Neural progenitor cell (in vitro differentiated cells): ENCODE data around the gene SERPINB6. TPM values are rescaled to one million over a fixed set of nuclear protein-coding genes. Genes with fewer than 3 reads are reported as not detected.
"Not testable (repeated sequence)": the region's sequence is repeated elsewhere in the genome, so short reads cannot be mapped to it uniquely, and the experiment has no call there.

Experiments used
- DNase-seq: peaks from one replicate; pipeline ENCODE4 v3.0.0-alpha.2; 2016; ENCODE audit warnings: low spot score
- H2AFZ ChIP-seq: fragments of 200-600 bp; sonication (generic); replicated peaks from 2 replicates; pipeline ENCODE4 v1.6.1; 2016; ENCODE audit warnings: antibody characterized with exemption
- H3F3A ChIP-seq: fragments of 200-600 bp; sonication (generic); 2 replicates; pipeline ENCODE4 v1.6.1; 2016; ENCODE audit warnings: antibody characterized with exemption, low read depth
- H3K27ac ChIP-seq: fragments of 200-600 bp; sonication (generic); 2 replicates; pipeline ENCODE4 v1.5.1; 2016; ENCODE audit warnings: mild to moderate bottlenecking
- H3K27me3 ChIP-seq: fragments of 200-600 bp; sonication (generic); 2 replicates; pipeline ENCODE4 v1.6.1; 2016; ENCODE audit warnings: mild to moderate bottlenecking, moderate library complexity
- H3K36me3 ChIP-seq: fragments of 200-600 bp; sonication (generic); 2 replicates; pipeline ENCODE4 v1.5.1; 2016
- H3K4me1 ChIP-seq: fragments of 200-600 bp; sonication (generic); 2 replicates; pipeline ENCODE4 v1.6.1; 2016; ENCODE audit warnings: mixed run types
- H3K4me2 ChIP-seq: fragments of 200-600 bp; sonication (generic); 2 replicates; pipeline ENCODE4 v1.6.1; 2016
- H3K4me3 ChIP-seq: fragments of 200-600 bp; sonication (generic); 2 replicates; pipeline ENCODE4 v1.5.1; 2016
- H3K79me2 ChIP-seq: fragments of 200-600 bp; sonication (generic); 2 replicates; pipeline ENCODE4 v1.6.1; 2016; ENCODE audit warnings: low read depth
- H3K9ac ChIP-seq: fragments of 200-600 bp; sonication (generic); 2 replicates; pipeline ENCODE4 v1.6.1; 2016
- H3K9me3 ChIP-seq: fragments of 200-600 bp; sonication (generic); 2 replicates; pipeline ENCODE4 v1.5.1; 2016; ENCODE audit warnings: low read depth
- H4K20me1 ChIP-seq: fragments of 200-600 bp; sonication (generic); 2 replicates; pipeline ENCODE4 v1.6.1; 2016; ENCODE audit warnings: low read depth
- H3K27ac Mint-ChIP-seq: 3 replicates; pipeline ENCODE4 v1.8.0; 2021; ENCODE audit warnings: mixed read lengths
- H3K27me3 Mint-ChIP-seq: 2 replicates; pipeline ENCODE4 v1.8.0; 2022; ENCODE audit warnings: low read depth, mild to moderate bottlenecking, inconsistent platforms, moderate library complexity, mixed read lengths; ENCODE audit not compliant: insufficient read depth
- H3K36me3 Mint-ChIP-seq: 3 replicates; pipeline ENCODE4 v1.8.0; 2021; ENCODE audit warnings: mixed read lengths
- H3K4me1 Mint-ChIP-seq: 3 replicates; pipeline ENCODE4 v1.8.0; 2021; ENCODE audit warnings: mixed read lengths
- H3K4me3 Mint-ChIP-seq: 3 replicates; pipeline ENCODE4 v1.8.0; 2021; ENCODE audit warnings: mild to moderate bottlenecking, moderate library complexity, mixed read lengths
- H3K9me3 Mint-ChIP-seq: 3 replicates; pipeline ENCODE4 v1.8.0; 2020; ENCODE audit warnings: mixed read lengths
- EZH2 ChIP-seq: fragments of 200-600 bp; sonication (generic); IDR thresholded peaks from 2 replicates; pipeline ENCODE4 v1.6.1; 2017; ENCODE audit warnings: antibody characterized with exemption, mild to moderate bottlenecking, moderate library complexity
- EZH2phosphoT487 ChIP-seq: fragments of 200-600 bp; sonication (generic); IDR thresholded peaks from 2 replicates; pipeline ENCODE4 v1.6.1; 2017; ENCODE audit warnings: antibody characterized with exemption
- total RNA-seq: library from RNA; depleted of rRNA; stranded (reverse); fragments of >200 nt; gene quantifications from 2 replicates; pipeline ENCODE4 v1.2.3, GENCODE V29; 2015; ENCODE audit warnings: low replicate concordance
- TF ChIP-seq, protein P1 (sequence below): fragments of 200-600 bp; sonication (generic); IDR thresholded peaks from 2 replicates; pipeline ENCODE4 v1.5.1; 2017; ENCODE audit warnings: antibody characterized with exemption, mild to moderate bottlenecking

SERPINB6 gene
- total RNA-seq, 1 donor from 2014 or later = 13.3 TPM

DNA sequence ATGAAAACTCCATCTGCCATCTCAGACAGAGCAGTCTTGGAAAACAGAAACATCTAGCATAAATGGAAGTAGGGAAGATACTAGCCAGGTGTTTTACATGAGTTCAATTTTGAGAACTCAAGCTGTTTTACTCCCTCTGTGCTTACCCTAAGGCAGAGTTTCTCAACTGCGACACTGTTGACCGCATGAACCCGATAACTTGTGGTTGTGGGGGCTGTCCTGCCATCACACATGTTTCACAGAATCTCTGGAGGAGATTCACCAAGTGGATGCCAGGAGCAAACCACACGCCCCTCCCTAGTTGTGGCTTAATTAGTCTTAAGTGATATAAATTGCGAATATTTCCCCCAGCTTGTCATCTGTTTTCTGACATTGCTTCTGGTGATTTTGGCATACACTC, 2.3 kb upstream of the SERPINB6 start:
- Histone ChIP-seq H3K4me2 (no peak overlapping the region), H3F3A (peaks cover 26% of the 10 kb centered on the region), H3K27me3 (peaks cover 36% of the 10 kb centered on the region), H3K4me3 (no peak overlapping the region), H4K20me1 (no peaks in the 10 kb centered on the region), H3K9ac (no peak overlapping the region), H3K36me3 (no peaks in the 10 kb centered on the region), H3K9me3 (no peaks in the 10 kb centered on the region), H3K27ac (no peak overlapping the region), H2AFZ (no peak overlapping the region), H3K4me1 (peaks cover 18% of the 10 kb centered on the region), H3K79me2 (no peaks in the 10 kb centered on the region)
- peaks cover 15% of the 10 kb centered on the region for H3K27me3 Mint-ChIP-seq
- H3K4me3 Mint-ChIP-seq = peak overlapping the region; percentile 62
- peaks cover 2% of the 10 kb centered on the region for H3K9me3 Mint-ChIP-seq
- H3K4me1 Mint-ChIP-seq = peaks cover 43% of the 10 kb centered on the region
- TF ChIP-seq EZH2phosphoT487 = no peak
- TF ChIP-seq, protein P1, sequence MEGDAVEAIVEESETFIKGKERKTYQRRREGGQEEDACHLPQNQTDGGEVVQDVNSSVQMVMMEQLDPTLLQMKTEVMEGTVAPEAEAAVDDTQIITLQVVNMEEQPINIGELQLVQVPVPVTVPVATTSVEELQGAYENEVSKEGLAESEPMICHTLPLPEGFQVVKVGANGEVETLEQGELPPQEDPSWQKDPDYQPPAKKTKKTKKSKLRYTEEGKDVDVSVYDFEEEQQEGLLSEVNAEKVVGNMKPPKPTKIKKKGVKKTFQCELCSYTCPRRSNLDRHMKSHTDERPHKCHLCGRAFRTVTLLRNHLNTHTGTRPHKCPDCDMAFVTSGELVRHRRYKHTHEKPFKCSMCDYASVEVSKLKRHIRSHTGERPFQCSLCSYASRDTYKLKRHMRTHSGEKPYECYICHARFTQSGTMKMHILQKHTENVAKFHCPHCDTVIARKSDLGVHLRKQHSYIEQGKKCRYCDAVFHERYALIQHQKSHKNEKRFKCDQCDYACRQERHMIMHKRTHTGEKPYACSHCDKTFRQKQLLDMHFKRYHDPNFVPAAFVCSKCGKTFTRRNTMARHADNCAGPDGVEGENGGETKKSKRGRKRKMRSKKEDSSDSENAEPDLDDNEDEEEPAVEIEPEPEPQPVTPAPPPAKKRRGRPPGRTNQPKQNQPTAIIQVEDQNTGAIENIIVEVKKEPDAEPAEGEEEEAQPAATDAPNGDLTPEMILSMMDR = no peak
- TF ChIP-seq EZH2 = no peak
- H3K27ac Mint-ChIP-seq = no peak overlapping the region
- no peak for DNase-seq
- peaks cover 1% of the 10 kb centered on the region for H3K36me3 Mint-ChIP-seq

DNA sequence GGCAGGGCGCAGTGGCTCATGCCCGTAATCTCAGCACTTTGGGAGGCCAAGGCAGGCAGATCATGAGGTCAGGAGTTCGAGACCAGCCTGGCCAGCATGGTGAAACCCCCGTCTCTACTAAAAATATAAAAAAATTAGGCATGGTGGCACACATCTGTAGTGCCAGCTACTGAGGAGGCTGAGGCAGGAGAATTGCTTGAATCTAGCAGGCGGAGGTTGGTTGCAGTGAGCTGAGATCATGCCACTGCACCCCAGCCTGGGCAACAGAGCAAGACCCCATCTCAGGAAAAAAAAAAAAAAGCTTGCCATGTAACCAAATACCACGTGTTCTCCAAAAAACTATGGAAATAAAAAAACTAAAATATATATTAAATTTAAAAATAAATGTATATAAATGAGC, 1.8 kb upstream of the SERPINB6 start:
- not testable (repeated sequence) for H3K9me3 Mint-ChIP-seq, H3K9me3 ChIP-seq, DNase-seq, H3K27ac ChIP-seq, H2AFZ ChIP-seq, H3K4me2 ChIP-seq, H3K9ac ChIP-seq, H3K36me3 Mint-ChIP-seq, H3K79me2 ChIP-seq, H3K4me3 ChIP-seq, H3K36me3 ChIP-seq, H4K20me1 ChIP-seq, H3K27ac Mint-ChIP-seq, H3K4me3 Mint-ChIP-seq
- H3K27me3 Mint-ChIP-seq = peaks cover 15% of the 10 kb centered on the region
- H3F3A ChIP-seq = peaks cover 29% of the 10 kb centered on the region
- peaks cover 19% of the 10 kb centered on the region for H3K4me1 ChIP-seq
- H3K27me3 ChIP-seq = peaks cover 36% of the 10 kb centered on the region
- peaks cover 44% of the 10 kb centered on the region for H3K4me1 Mint-ChIP-seq

DNA sequence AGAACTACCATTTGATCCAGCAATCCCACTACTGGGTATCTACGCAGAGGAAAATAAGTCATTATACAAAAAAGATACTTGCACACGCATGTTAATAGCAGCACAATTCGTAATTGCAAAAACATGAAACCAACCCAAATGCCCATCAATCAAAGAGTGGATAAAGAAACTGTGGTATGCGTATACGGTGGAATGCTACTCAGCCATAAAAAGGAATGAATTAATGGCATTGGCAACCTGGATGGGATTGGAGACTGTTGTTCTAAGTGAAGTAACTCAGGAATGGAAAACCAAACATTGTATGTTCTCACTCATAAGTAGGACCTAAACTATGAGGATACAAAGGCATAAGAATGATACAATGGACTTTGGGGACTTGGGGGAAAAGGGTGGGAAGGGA, 1.3 kb upstream of the SERPINB6 start:
- H3K4me2 ChIP-seq, H3K9me3 ChIP-seq, H3K27ac ChIP-seq, H3K4me3 ChIP-seq, H3K36me3 ChIP-seq, H3K36me3 Mint-ChIP-seq, H3K9me3 Mint-ChIP-seq, H3K9ac ChIP-seq, H3K27ac Mint-ChIP-seq, H4K20me1 ChIP-seq, H3K79me2 ChIP-seq, DNase-seq, H2AFZ ChIP-seq: not testable (repeated sequence)
- peaks cover 42% of the 10 kb centered on the region for H3K4me1 Mint-ChIP-seq
- peak overlapping the region; percentile 87 for H3K4me3 Mint-ChIP-seq
- Histone ChIP-seq H3F3A (peaks cover 29% of the 10 kb centered on the region), H3K27me3 (peaks cover 36% of the 10 kb centered on the region), H3K4me1 (peaks cover 19% of the 10 kb centered on the region)
- H3K27me3 Mint-ChIP-seq = peaks cover 16% of the 10 kb centered on the region

DNA sequence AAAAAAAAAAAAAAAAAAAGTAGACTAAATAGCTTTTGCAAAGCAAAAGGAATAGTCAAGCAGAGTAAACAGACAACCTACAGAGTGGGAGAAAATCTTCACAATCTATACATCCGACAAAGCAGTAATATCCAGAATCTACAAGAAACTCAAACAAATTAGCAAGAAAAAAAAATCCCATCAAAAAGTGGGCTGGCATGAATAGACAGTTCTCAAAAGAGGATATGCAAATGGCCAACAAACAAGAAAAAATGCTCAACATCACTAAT, 786 bp upstream of the SERPINB6 start:
- Mint-ChIP-seq H3K27me3 (peaks cover 17% of the 10 kb centered on the region), H3K4me1 (peaks cover 41% of the 10 kb centered on the region)
- not testable (repeated sequence) for H2AFZ ChIP-seq

DNA sequence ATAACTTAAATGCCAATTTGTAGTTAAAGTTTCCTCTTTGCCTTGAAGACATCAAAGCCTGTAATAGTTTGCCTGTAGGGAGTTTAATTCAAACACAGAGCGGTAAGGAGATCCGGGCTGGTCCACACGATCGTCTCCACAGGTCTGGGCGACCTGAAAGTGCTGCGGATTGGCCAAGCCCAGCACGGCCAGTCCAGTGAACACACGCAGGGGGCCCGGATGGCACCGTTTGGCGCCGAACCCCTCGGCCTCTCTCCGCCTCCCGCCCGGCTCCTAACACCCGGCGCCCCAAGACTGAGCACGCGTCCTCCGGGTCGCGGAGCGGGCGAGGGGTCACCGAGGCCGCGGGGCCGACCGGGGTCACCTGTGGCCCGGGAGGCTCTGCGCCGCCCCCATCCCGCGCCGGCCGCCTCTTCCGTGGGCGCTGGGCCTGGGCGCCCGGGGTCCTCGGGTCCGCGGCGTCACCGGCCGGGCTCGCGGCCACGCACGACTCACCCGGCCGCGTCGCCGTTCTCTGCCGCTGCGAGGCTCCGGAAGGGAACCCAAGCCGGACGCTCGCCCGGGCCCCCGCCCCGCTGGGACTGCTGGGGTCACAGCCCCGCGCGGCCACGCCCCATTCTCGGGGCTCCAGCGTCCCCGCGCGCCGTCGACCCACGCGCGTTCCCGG, 481 bp downstream of the SERPINB6 start:
- no peak overlapping the region for H3K27ac ChIP-seq
- no peaks in the 10 kb centered on the region for H4K20me1 ChIP-seq
- H3K4me3 Mint-ChIP-seq = peak overlapping the region; percentile 88
- H3K27ac Mint-ChIP-seq = peak overlapping the region; percentile 88
- peaks cover 1% of the 10 kb centered on the region for H3K36me3 Mint-ChIP-seq
- TF ChIP-seq EZH2phosphoT487 (no peak), EZH2 (peak; percentile 28)
- TF ChIP-seq, protein P1 = no peak
- H3K9me3 ChIP-seq = no peaks in the 10 kb centered on the region
- H3K9me3 Mint-ChIP-seq = peaks cover 2% of the 10 kb centered on the region
- peaks cover 29% of the 10 kb centered on the region for H3F3A ChIP-seq
- peaks cover 17% of the 10 kb centered on the region for H3K27me3 Mint-ChIP-seq
- no peaks in the 10 kb centered on the region for H3K36me3 ChIP-seq
- H3K4me1 ChIP-seq = peaks cover 19% of the 10 kb centered on the region
- H3K79me2 ChIP-seq = no peaks in the 10 kb centered on the region
- peaks cover 36% of the 10 kb centered on the region for H3K27me3 ChIP-seq
- H3K9ac ChIP-seq = no peak overlapping the region
- peak overlapping the region; percentile 94 for H3K4me2 ChIP-seq
- H3K4me1 Mint-ChIP-seq = peaks cover 43% of the 10 kb centered on the region
- H3K4me3 ChIP-seq = peak overlapping the region; percentile 63
- peak; percentile 64 for DNase-seq
- peak overlapping the region; percentile 99 for H2AFZ ChIP-seq

More for the DNA sequence above, 786 bp upstream of the SERPINB6 start:
- Histone ChIP-seq H3K27me3 (peaks cover 36% of the 10 kb centered on the region), H3F3A (peaks cover 29% of the 10 kb centered on the region), H3K4me2 (peak overlapping the region; percentile 94), H3K4me1 (peaks cover 19% of the 10 kb centered on the region), H3K4me3 (peak overlapping the region; percentile 63)
- not testable (repeated sequence) for H4K20me1 ChIP-seq, H3K9me3 ChIP-seq, H3K9ac ChIP-seq, DNase-seq, H3K36me3 Mint-ChIP-seq, H3K79me2 ChIP-seq, H3K27ac ChIP-seq, H3K36me3 ChIP-seq, H3K9me3 Mint-ChIP-seq
- peak overlapping the region; percentile 87 for H3K4me3 Mint-ChIP-seq
- H3K27ac Mint-ChIP-seq = peak overlapping the region; percentile 26
